B cell (primary cell): ENCODE data around the gene FAM83B. TPM values are rescaled to one million over a fixed set of nuclear protein-coding genes. Genes with fewer than 3 reads are reported as not detected.

Experiments
- ATAC-seq: fragments of 200-7000 bp; cut with Tn5 transposase; one replicate; pipeline ENCODE4 v1.10.0; 2021; ENCODE audit warnings: low read depth, mild to moderate bottlenecking, moderate number of reproducible peaks, moderate library complexity
- CTCF ChIA-PET: fragments of 350-600 bp; sonication (Branson Sonifier 250); formaldehyde crosslinking; loops from one replicate; lab custom pipeline; 2021; ENCODE audit warnings: antibody characterized with exemption, inconsistent platforms; lab: Charles Lee
- POLR2A ChIA-PET: fragments of 350-600 bp; sonication (Branson Sonifier 250); formaldehyde crosslinking; loops from one replicate; lab custom pipeline; 2021; ENCODE audit warnings: antibody characterized with exemption; lab: Charles Lee
- DNase-seq: peaks from one replicate; pipeline ENCODE4 v3.0.0; 2013
- H2AFZ ChIP-seq: 2 replicates; pipeline ENCODE4 v1.6.1; 2012; ENCODE audit warnings: mild to moderate bottlenecking, low read depth, low read length; ENCODE audit not compliant: insufficient read depth, poor library complexity, severe bottlenecking
- H3K27ac ChIP-seq, 2 donors: 1 replicate in 1 of 2; 2 replicates in 1 of 2; pipeline ENCODE4 v1.5.1; 2012 to 2013; ENCODE audit warnings: low read length in 2 of 2, mild to moderate bottlenecking in 2 of 2, moderate library complexity in 1 of 2
- H3K27me3 ChIP-seq, 4 experiments: fragments of 200-600 bp in 1 of 4; sonication (generic) in 1 of 4; replicated peaks in 1 of 4; 1 replicate in 2 of 4; 2 replicates in 2 of 4; pipeline versions ENCODE4 v1.6.1 to v1.7.0; 2013 to 2016; ENCODE audit warnings: low read length in 3 of 4, mild to moderate bottlenecking in 2 of 4, mixed read lengths in 1 of 4, moderate library complexity in 1 of 4; ENCODE audit not compliant: insufficient read depth in 4 of 4, control insufficient read depth in 3 of 4; ENCODE audit errors: control extremely low read depth in 1 of 4
- H3K36me3 ChIP-seq, 2 experiments: replicated peaks in 1 of 2; 1 replicate in 1 of 2; 2 replicates in 1 of 2; pipeline versions ENCODE4 v1.6.1 to v1.7.1; 2013; ENCODE audit warnings: low read length in 1 of 2; ENCODE audit not compliant: insufficient read depth in 2 of 2, control insufficient read depth in 1 of 2; ENCODE audit errors: control extremely low read depth in 1 of 2, extremely low read depth in 1 of 2
- H3K4me1 ChIP-seq, 2 donors: fragments of 200-600 bp in 1 of 2; sonication (generic) in 1 of 2; 1 replicate in 1 of 2; 2 replicates in 1 of 2; pipeline versions ENCODE4 v1.5.1 to v1.6.1; 2013 to 2017; ENCODE audit warnings: low read length in 2 of 2; ENCODE audit not compliant: control insufficient read depth in 2 of 2, insufficient read depth in 2 of 2
- H3K4me2 ChIP-seq: replicated peaks from 2 replicates; pipeline ENCODE3; 2012; ENCODE audit warnings: mild to moderate bottlenecking, low read depth, low read length; ENCODE audit not compliant: poor library complexity, severe bottlenecking
- H3K4me3 ChIP-seq, 5 experiments: fragments of 200-600 bp in 1 of 5; sonication (generic) in 1 of 5; 1 replicate in 3 of 5; 2 replicates in 2 of 5; pipeline versions ENCODE4 v1.5.1 to v1.7.0; 2011 to 2016; ENCODE audit warnings: low read length in 4 of 5, mild to moderate bottlenecking in 4 of 5, low read depth in 2 of 5, control low read depth in 1 of 5, moderate library complexity in 1 of 5; ENCODE audit not compliant: insufficient read depth in 1 of 5; ENCODE audit errors: control extremely low read depth in 1 of 5, extremely low read depth in 1 of 5
- H3K79me2 ChIP-seq: fragments of 200-600 bp; sonication (generic); one replicate; pipeline ENCODE4 v1.6.0; 2016; ENCODE audit warnings: low read length; ENCODE audit not compliant: control insufficient read depth, insufficient read depth
- H3K9ac ChIP-seq: fragments of 200-600 bp; sonication (generic); 2 replicates; pipeline ENCODE4 v1.6.1; 2017; ENCODE audit warnings: mild to moderate bottlenecking, low read length, moderate library complexity
- H3K9me3 ChIP-seq, 3 donors: one replicate each; pipeline versions ENCODE4 v1.6.1 to v1.7.1; 2013; ENCODE audit warnings: low read length in 2 of 3; ENCODE audit not compliant: control insufficient read depth in 2 of 3, insufficient read depth in 1 of 3; ENCODE audit errors: control extremely low read depth in 1 of 3
- H4K20me1 ChIP-seq: 2 replicates; pipeline ENCODE4 v1.6.0; 2012; ENCODE audit warnings: mild to moderate bottlenecking, low read length; ENCODE audit not compliant: insufficient read depth, control insufficient read depth, poor library complexity, severe bottlenecking
- H3K27ac Mint-ChIP-seq: one replicate; pipeline ENCODE4 v1.8.0; 2021; ENCODE audit warnings: mixed read lengths
- H3K27me3 Mint-ChIP-seq: one replicate; pipeline ENCODE4 v1.8.0; 2021; ENCODE audit warnings: mixed read lengths
- H3K4me1 Mint-ChIP-seq: one replicate; pipeline ENCODE4 v1.8.0; 2021; ENCODE audit warnings: mixed read lengths
- H3K4me3 Mint-ChIP-seq: one replicate; pipeline ENCODE4 v1.8.0; 2021; ENCODE audit warnings: mixed read lengths
- H3K9me3 Mint-ChIP-seq: one replicate; pipeline ENCODE4 v1.8.0; 2022; ENCODE audit warnings: mixed read lengths; ENCODE audit not compliant: insufficient read depth
- EZH2 ChIP-seq: IDR thresholded peaks from 2 replicates; pipeline ENCODE4 v1.6.1; 2012; ENCODE audit warnings: borderline replicate concordance, low read depth, mild to moderate bottlenecking, moderate library complexity, low read length; ENCODE audit not compliant: insufficient read depth, poor library complexity, severe bottlenecking
- whole genome bisulfite sequencing: methylation state at CpG from one replicate; pipeline ENCODE4 v1.1.5; 2013; ENCODE audit warnings: missing lambda C conversion rate; ENCODE audit not compliant: insufficient coverage; 5-methylcytosine and 5-hydroxymethylcytosine counted together
- intact Hi-C: fragments of 100-400 bp; cut with micrococcal nuclease; formaldehyde crosslinking; loops from one replicate; pipeline ENCODE4 v1.10.0; 2022
- polyA plus RNA-seq: library from polyadenylated mRNA; depleted of rRNA; stranded (reverse); fragments of >200 nt; gene quantifications from 2 replicates; pipeline ENCODE4 v1.2.3, GENCODE V29; 2012
- total RNA-seq, 2 donors: library from RNA; stranded (reverse); fragments of 120-200 nt in 1 of 2; gene quantifications; 1 replicate in 1 of 2; 2 replicates in 1 of 2; pipeline versions ENCODE4 v1.2.3 to v1.2.4, GENCODE V29; 2013 to 2022
- TF ChIP-seq, protein P1 (sequence below): fragments of 200-600 bp; IDR thresholded peaks from one replicate; pipeline ENCODE4 v1.8.0; 2022; ENCODE audit warnings: antibody characterized with exemption, mild to moderate bottlenecking

FAM83B gene
- total and polyA plus RNA-seq, 2 donors (not counting 1 experiment from before 2014, with no cell fraction given), result not detected

DNA sequence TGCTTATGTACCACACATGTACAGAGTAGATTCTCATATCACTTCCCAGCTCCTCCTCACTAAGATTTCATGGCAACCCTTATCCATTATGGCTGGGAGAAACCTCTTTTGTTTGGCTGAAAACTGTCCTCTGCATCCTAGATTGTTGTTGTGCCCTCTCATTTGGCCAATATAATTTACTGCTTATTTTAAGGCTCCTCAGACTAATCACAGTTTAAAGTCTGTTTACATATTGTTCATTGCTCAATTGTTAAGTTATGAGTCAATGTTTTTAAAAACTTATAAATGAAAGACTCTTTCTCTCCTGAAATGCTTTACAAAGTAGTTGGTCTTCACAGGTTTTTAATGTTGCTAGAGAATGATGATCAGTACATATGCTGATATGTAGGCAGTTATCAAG, 57.3 kb downstream of the FAM83B start:
- H3K27ac ChIP-seq, result no peak overlapping the region
- no peaks in the 10 kb centered on the region for H3K79me2 ChIP-seq
- H3K9ac ChIP-seq, result no peak overlapping the region
- POLR2A ChIA-PET, result no interaction called here
- H3K9me3 ChIP-seq, result no peaks in the 10 kb centered on the region
- no peak overlapping the region for H3K4me3 ChIP-seq
- TF ChIP-seq, protein P1, sequence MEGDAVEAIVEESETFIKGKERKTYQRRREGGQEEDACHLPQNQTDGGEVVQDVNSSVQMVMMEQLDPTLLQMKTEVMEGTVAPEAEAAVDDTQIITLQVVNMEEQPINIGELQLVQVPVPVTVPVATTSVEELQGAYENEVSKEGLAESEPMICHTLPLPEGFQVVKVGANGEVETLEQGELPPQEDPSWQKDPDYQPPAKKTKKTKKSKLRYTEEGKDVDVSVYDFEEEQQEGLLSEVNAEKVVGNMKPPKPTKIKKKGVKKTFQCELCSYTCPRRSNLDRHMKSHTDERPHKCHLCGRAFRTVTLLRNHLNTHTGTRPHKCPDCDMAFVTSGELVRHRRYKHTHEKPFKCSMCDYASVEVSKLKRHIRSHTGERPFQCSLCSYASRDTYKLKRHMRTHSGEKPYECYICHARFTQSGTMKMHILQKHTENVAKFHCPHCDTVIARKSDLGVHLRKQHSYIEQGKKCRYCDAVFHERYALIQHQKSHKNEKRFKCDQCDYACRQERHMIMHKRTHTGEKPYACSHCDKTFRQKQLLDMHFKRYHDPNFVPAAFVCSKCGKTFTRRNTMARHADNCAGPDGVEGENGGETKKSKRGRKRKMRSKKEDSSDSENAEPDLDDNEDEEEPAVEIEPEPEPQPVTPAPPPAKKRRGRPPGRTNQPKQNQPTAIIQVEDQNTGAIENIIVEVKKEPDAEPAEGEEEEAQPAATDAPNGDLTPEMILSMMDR, result no peak
- no peak for TF ChIP-seq EZH2
- intact Hi-C loops, result no loop called here
- H3K27me3 ChIP-seq, result no peaks in the 10 kb centered on the region
- H2AFZ ChIP-seq, result no peak overlapping the region
- H3K4me1 ChIP-seq, result no peaks in the 10 kb centered on the region
- H3K27me3 Mint-ChIP-seq, result no peaks in the 10 kb centered on the region
- ATAC-seq (no peak), DNase-seq (no peak)
- no peak overlapping the region for H3K4me3 Mint-ChIP-seq
- no peak overlapping the region for H3K27ac Mint-ChIP-seq
- no peaks in the 10 kb centered on the region for H3K36me3 ChIP-seq
- H4K20me1 ChIP-seq, result no peaks in the 10 kb centered on the region
- H3K4me2 ChIP-seq, result no peak overlapping the region
- CTCF ChIA-PET, result no interaction called here
- no peaks in the 10 kb centered on the region for H3K9me3 Mint-ChIP-seq
- no peaks in the 10 kb centered on the region for H3K4me1 Mint-ChIP-seq

DNA sequence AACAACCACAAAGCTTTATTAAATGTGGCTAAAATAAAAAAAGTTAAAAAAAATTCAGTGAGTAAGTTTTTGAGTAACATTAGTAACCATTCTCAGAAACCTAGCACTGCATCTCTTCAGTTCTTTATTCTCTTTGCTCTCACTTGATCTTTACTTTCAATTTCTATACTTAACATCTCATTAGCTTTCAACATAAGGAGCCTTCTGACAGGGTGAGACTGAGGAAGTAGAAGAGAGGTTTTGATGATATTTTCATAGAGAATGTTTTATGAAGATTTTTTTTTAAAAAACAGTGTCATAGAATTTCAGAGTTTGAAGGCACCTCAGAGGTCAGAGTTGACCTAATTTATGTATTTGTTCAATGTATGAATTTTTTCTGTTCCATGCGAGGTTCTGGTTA, 60.8 kb downstream of the FAM83B start:
- Mint-ChIP-seq H3K4me3 (no peak overlapping the region), H3K27ac (no peak overlapping the region), H3K9me3 (no peaks in the 10 kb centered on the region), H3K27me3 (no peaks in the 10 kb centered on the region), H3K4me1 (no peaks in the 10 kb centered on the region)
- Histone ChIP-seq H3K36me3 (no peaks in the 10 kb centered on the region), H3K4me2 (no peak overlapping the region), H2AFZ (no peak overlapping the region), H4K20me1 (no peaks in the 10 kb centered on the region), H3K79me2 (no peaks in the 10 kb centered on the region), H3K27me3 (no peaks in the 10 kb centered on the region), H3K9ac (no peak overlapping the region), H3K4me3 (no peak overlapping the region), H3K27ac (no peak overlapping the region), H3K9me3 (no peaks in the 10 kb centered on the region), H3K4me1 (no peaks in the 10 kb centered on the region)
- DNase-seq (no peak), ATAC-seq (no peak)
- no peak for TF ChIP-seq EZH2
- TF ChIP-seq, protein P1, result no peak
- intact Hi-C loops, result no loop called here
- WGBS, result no CpG with 5 or more reads among the region's 1 CpG
- CTCF ChIA-PET, result no interaction called here
- POLR2A ChIA-PET, result no interaction called here
